NT2/D1 (cell line): ENCODE results near the gene SNCAIP.
A peak's percentile ranks its signal among the peaks of the same experiment; 100 is the strongest.
"Not testable (repeated sequence)": the region's sequence is repeated elsewhere in the genome, so short reads cannot be mapped to it uniquely, and the experiment has no call there.

Source experiments
- DNase-seq: peaks from one replicate; pipeline ENCODE4 v3.0.0-alpha.2; 2011; ENCODE audit warnings: low read depth, low spot score
- H3K27me3 ChIP-seq: 2 replicates; pipeline ENCODE4 v1.6.0; 2011; ENCODE audit warnings: mild to moderate bottlenecking; ENCODE audit not compliant: insufficient read length, insufficient read depth
- H3K36me3 ChIP-seq: 2 replicates; pipeline ENCODE4 v1.6.1; 2011; ENCODE audit warnings: mild to moderate bottlenecking, low read length, mixed read lengths; ENCODE audit not compliant: insufficient read depth, insufficient read length
- H3K4me1 ChIP-seq: 2 replicates; pipeline ENCODE4 v1.5.1; 2011; ENCODE audit not compliant: insufficient read depth, insufficient read length
- H3K4me3 ChIP-seq: 2 replicates; pipeline ENCODE4 v1.5.1; 2011; ENCODE audit warnings: low read depth; ENCODE audit not compliant: insufficient read length
- H3K9ac ChIP-seq: 2 replicates; pipeline ENCODE4 v1.6.0; 2011; ENCODE audit warnings: low read depth; ENCODE audit not compliant: insufficient read length
- H3K9me3 ChIP-seq: 2 replicates; pipeline ENCODE4 v1.5.1; 2011; ENCODE audit warnings: mild to moderate bottlenecking, low read length; ENCODE audit not compliant: insufficient read depth
- SUZ12 ChIP-seq: IDR thresholded peaks from 2 replicates; pipeline ENCODE4 v1.6.1; 2011; ENCODE audit not compliant: insufficient read length, insufficient read depth; ENCODE audit errors: extremely low read depth
- YY1 ChIP-seq: IDR thresholded peaks from 2 replicates; pipeline ENCODE4 v1.6.1; 2011; ENCODE audit not compliant: insufficient read length, insufficient read depth
- ZNF274 ChIP-seq: IDR thresholded peaks from 2 replicates; pipeline ENCODE4 v1.6.1; 2011; ENCODE audit warnings: mild to moderate bottlenecking, low read depth, low read length

Gene SNCAIP

DNA sequence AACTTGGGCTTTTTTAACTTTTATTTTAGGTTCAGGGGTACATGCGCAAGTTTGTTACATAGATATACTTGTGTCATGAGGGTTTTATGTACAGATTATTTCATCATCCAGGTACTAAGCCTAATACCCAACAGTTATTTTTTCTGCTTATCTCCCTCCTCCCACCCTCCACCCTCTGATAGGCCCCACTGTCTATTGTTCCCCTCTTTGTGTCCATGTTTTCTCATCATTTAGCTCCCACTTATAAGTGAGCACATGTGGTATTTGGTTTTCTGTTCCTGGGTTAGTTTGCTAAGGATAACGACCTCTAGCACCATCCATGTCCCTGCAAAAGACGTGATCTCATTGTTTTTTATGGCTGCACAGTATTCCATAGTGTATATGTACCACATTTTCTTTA lies 172.1 kb downstream of the SNCAIP start:
- Histone ChIP-seq H3K4me1 (no peaks in the 10 kb centered on the region), H3K36me3 (no peaks in the 10 kb centered on the region), H3K9ac (no peak overlapping the region), H3K27me3 (no peaks in the 10 kb centered on the region), H3K4me3 (no peak overlapping the region), H3K9me3 (no peaks in the 10 kb centered on the region; the same call in 1 of the 2 replicates)
- no peak for DNase-seq
- TF ChIP-seq SUZ12 (no peak), YY1 (no peak), ZNF274 (no peak)

DNA sequence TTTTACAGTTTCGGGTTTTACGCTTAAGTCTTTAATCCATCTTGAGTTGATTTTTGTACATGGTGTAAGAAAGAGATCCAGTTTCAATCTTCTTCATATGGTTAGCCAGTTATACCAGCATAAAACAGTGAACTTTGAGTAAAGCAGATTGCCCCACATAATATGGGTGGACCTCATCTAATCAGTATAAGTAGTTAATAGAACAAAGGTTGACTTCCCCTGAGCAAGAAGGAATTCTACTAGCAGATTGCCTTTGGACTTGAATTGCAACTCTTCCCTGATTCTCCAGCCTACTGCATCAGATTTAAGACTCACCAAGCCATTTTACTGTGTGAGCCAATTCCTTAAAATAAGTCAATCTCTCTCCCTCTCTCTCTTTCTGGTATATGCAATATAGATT lies 173.2 kb downstream of the SNCAIP start:
- DNase-seq = no peak
- H3K4me3 ChIP-seq = no peak overlapping the region
- no peak for TF ChIP-seq ZNF274
- no peak for TF ChIP-seq YY1
- no peak for TF ChIP-seq SUZ12
- H3K27me3 ChIP-seq = no peaks in the 10 kb centered on the region
- no peaks in the 10 kb centered on the region for H3K4me1 ChIP-seq
- no peak overlapping the region for H3K9ac ChIP-seq
- no peaks in the 10 kb centered on the region for H3K9me3 ChIP-seq
- H3K36me3 ChIP-seq = no peaks in the 10 kb centered on the region

DNA sequence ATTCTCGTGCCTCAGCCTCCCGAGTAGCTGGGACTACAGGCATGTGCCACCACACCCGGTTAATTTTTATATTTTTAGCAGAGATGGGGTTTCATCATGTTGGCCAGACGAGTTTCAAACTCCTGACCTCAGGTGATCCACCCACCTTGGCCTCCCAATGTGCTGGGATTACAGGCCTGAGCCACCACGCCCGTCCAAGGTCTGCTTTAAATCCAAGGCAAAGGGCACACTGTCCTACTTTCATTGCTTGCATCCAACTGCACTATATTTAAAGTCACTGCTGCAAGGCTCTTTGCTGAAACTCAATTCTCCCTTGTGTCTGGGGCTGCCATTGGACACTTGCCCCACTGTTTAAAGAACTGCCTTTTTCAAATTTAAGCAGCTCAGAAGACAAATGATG lies 174.6 kb downstream of the SNCAIP start:
- not testable (repeated sequence) for H3K4me1 ChIP-seq, H3K27me3 ChIP-seq, H3K9ac ChIP-seq, DNase-seq, H3K36me3 ChIP-seq, H3K4me3 ChIP-seq, H3K9me3 ChIP-seq

DNA sequence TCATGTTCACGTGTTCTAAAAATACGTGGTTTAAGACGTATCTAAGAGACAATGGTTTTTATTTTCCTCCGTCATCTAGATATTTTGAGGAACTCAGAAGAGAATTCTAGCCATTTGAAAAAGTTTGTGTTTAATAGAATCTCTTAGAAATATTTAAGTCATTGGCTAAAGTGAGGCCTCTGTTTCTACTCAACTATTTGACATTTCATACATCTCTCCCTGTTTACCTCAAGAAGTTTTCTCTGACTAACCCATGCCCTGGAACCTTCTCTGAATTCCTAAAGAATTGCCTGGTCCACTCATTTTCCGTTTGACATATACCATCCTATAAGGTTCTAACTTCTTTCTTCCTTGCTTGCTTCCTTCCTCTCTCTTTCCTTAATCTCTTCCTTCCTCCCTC lies 178.7 kb downstream of the SNCAIP start:
- no peak for DNase-seq
- Histone ChIP-seq H3K36me3 (no peaks in the 10 kb centered on the region), H3K9me3 (no peaks in the 10 kb centered on the region), H3K9ac (no peak overlapping the region), H3K4me1 (no peaks in the 10 kb centered on the region), H3K4me3 (no peak overlapping the region), H3K27me3 (no peaks in the 10 kb centered on the region)
- no peak for TF ChIP-seq YY1

DNA sequence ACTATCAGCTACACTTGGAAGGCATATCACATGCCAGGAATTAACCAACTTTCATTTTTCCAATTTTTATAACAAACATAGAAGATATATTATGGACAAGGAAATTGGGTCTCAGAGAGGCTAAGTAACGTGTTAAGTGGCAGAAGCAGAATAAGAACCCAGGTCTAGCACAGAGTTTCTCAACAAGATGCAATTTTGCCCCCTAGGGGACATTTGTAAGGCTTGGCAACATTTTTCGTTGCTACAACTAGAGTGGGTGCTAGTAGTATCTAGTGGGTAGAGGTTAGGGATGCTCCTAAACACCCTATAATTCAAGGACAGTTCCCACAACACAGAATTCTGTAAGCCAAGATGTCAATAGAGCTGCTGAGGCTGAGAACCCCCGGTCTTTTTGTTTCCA lies 180.6 kb downstream of the SNCAIP start:
- DNase-seq = no peak
- no peak overlapping the region for H3K9ac ChIP-seq
- TF ChIP-seq ZNF274 (no peak), YY1 (no peak), SUZ12 (no peak)

DNA sequence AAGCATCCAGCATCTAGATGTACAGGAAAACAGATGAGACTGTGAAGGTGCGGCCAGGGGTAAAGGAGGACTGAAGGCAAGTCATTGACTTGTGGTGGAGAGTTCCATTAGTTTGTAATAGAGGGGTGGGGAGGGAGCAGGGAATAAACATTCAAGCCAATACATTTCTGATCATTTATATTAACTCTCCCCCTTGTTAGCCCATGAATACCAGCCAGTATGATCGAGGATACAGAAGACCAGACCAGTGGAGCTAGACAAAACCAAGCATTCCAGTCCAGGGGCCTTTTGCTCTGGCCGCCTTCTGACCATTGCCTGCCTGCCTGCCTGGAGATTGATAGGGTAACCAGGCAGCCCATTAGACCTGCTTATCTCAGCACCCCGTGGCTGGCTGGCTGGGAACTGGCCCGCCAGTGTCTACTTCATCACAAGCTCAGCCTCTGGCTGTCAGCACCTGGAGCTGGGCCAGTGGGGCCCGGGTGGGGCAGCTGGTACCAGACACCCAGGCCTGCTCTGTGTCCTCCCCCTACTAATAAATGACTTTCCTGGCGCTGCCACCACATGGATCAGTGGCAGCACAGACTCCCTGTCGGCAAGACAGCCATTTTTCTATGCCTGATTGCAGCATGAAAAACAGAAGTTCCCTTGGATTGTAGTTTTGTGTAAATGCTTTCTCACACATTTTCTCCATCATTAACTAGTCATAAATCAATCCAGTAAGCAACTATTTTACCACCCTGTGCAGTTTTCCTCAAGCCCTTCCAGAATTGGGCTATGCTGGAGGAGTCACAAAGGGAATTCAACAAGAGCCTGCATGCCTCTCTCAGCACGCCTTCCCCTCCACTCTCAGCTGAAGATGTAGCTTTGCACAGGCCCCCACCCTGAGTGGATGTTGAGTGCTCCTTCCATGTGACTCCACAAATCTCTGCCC lies 181.3 kb downstream of the SNCAIP start:
- H3K9ac ChIP-seq = no peak overlapping the region
- H3K9me3 ChIP-seq = no peaks in the 10 kb centered on the region
- no peak for DNase-seq
- TF ChIP-seq YY1 (no peak), ZNF274 (no peak), SUZ12 (no peak)
- H3K27me3 ChIP-seq = no peaks in the 10 kb centered on the region
- H3K36me3 ChIP-seq = no peaks in the 10 kb centered on the region
- no peaks in the 10 kb centered on the region for H3K4me1 ChIP-seq
- H3K4me3 ChIP-seq = no peak overlapping the region

More for the DNA sequence above, 180.6 kb downstream of the SNCAIP start:
- no peaks in the 10 kb centered on the region for H3K4me1 ChIP-seq
- no peaks in the 10 kb centered on the region for H3K36me3 ChIP-seq
- no peaks in the 10 kb centered on the region for H3K27me3 ChIP-seq
- H3K4me3 ChIP-seq = no peak overlapping the region
- H3K9me3 ChIP-seq = no peaks in the 10 kb centered on the region

DNA sequence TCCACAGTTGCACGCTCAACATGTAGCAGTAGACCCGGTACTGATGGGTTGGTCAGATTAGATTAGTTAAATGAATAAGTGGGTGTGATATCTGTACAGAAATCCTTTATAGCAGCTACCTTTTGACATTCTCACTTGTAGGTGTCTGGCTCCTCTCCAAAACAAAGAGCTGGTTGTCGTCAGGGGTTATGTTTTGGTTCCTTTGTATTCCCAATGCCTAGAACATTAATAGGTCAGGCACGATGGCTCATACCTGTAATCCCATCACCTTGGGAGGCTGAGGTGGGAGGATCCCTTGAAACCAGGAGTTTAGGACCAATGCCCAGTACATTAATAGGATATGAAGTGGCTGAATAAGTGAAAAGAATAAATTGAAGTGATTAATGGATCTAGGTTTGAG lies 182.1 kb downstream of the SNCAIP start:
- no peaks in the 10 kb centered on the region for H3K4me1 ChIP-seq
- no peak for TF ChIP-seq ZNF274
- no peak for TF ChIP-seq YY1
- TF ChIP-seq SUZ12 = no peak
- no peak overlapping the region for H3K4me3 ChIP-seq
- no peaks in the 10 kb centered on the region for H3K9me3 ChIP-seq
- H3K27me3 ChIP-seq = no peaks in the 10 kb centered on the region
- no peak overlapping the region for H3K9ac ChIP-seq
- no peak for DNase-seq
- no peaks in the 10 kb centered on the region for H3K36me3 ChIP-seq

DNA sequence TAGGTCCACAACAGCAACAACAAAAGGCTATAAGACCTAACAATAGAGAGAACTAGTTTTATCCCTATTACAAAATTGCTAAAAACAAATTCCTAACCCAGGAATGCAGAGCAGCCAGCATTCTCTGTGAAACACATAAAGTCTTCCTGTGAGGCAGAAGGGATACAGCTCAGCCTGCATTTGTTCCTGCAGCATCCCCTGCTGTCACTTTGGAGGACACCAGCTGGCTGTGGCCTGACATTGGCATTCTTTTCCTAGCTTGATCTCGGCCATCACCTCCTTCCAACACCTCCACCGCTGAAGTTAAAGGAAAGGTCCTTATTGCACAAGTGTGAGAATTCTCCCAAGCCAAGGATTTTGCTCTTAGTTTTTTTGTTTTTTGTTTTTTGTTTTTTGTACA lies 186.1 kb downstream of the SNCAIP start:
- TF ChIP-seq SUZ12 (no peak), ZNF274 (no peak), YY1 (no peak)
- no peaks in the 10 kb centered on the region for H3K36me3 ChIP-seq
- H3K4me3 ChIP-seq = no peak overlapping the region
- H3K4me1 ChIP-seq = no peaks in the 10 kb centered on the region
- H3K9ac ChIP-seq = no peak overlapping the region
- no peaks in the 10 kb centered on the region for H3K27me3 ChIP-seq
- H3K9me3 ChIP-seq = no peaks in the 10 kb centered on the region
- peak; percentile 40 for DNase-seq
